SH-SY5Y (cell line): ENCODE results near the gene SEMA5B.

Source experiments
- GATA2 ChIP-seq: IDR thresholded peaks from 2 replicates; pipeline ENCODE4 v1.6.1; 2011; ENCODE audit warnings: mild to moderate bottlenecking, low read depth, low read length
- GATA3 ChIP-seq: IDR thresholded peaks from 2 replicates; pipeline ENCODE4 v1.6.1; 2011; ENCODE audit warnings: low read depth, mild to moderate bottlenecking, low read length, moderate library complexity

GRCh38 chr3:122928396-122929187 is 99.0 kb downstream of the SEMA5B start:
- TF ChIP-seq GATA2 (no peak), GATA3 (no peak)
